Neuronal stem cell (in vitro differentiated cells): ENCODE results near the gene CCL11.

ENCODE experiments used
- DNase-seq: peaks from one replicate; pipeline ENCODE4 v3.0.0-alpha.2; 2013; ENCODE audit warnings: low spot score
- H2AFZ ChIP-seq: one replicate; pipeline ENCODE4 v1.6.1; 2013; ENCODE audit warnings: mild to moderate bottlenecking, low read length, inconsistent platforms
- H2AK5ac ChIP-seq: 2 replicates; pipeline ENCODE4 v1.6.1; 2013; ENCODE audit warnings: low read depth, mild to moderate bottlenecking, inconsistent platforms, low read length, moderate library complexity, mixed read lengths
- H2BK120ac ChIP-seq: 2 replicates; pipeline ENCODE4 v1.6.1; 2013; ENCODE audit warnings: low read depth, mild to moderate bottlenecking, inconsistent platforms, low read length, moderate library complexity, mixed read lengths
- H2BK12ac ChIP-seq: one replicate; pipeline ENCODE4 v1.6.1; 2013; ENCODE audit warnings: low read length, inconsistent platforms
- H2BK15ac ChIP-seq: 2 replicates; pipeline ENCODE4 v1.6.1; 2013; ENCODE audit warnings: mild to moderate bottlenecking, low read length, inconsistent platforms, mixed read lengths
- H2BK5ac ChIP-seq: one replicate; pipeline ENCODE4 v1.6.1; 2013; ENCODE audit warnings: inconsistent platforms, mild to moderate bottlenecking, low read length, moderate library complexity
- H3K14ac ChIP-seq: one replicate; pipeline ENCODE4 v1.6.1; 2013; ENCODE audit warnings: low read length, inconsistent platforms
- H3K18ac ChIP-seq: 2 replicates; pipeline ENCODE4 v1.6.1; 2013; ENCODE audit warnings: low read length, inconsistent platforms
- H3K23ac ChIP-seq: 2 replicates; pipeline ENCODE4 v1.6.1; 2013; ENCODE audit warnings: low read depth, mild to moderate bottlenecking, mixed read lengths, low read length, inconsistent platforms; ENCODE audit not compliant: poor library complexity
- H3K27ac ChIP-seq: replicated peaks from 3 replicates; pipeline ENCODE4 v1.5.1; 2013; ENCODE audit warnings: low read length, inconsistent platforms
- H3K27me3 ChIP-seq, 3 experiments: 2 replicates each; pipeline ENCODE4 v1.6.1; 2013; ENCODE audit warnings: low read length in 3 of 3, mild to moderate bottlenecking in 2 of 3, inconsistent platforms in 1 of 3, low read depth in 1 of 3, mixed read lengths in 1 of 3, moderate library complexity in 1 of 3; ENCODE audit not compliant: control insufficient read depth in 3 of 3, insufficient read depth in 3 of 3
- H3K36me3 ChIP-seq, 2 donors: replicated peaks in 1 of 2; 2 replicates each; pipeline ENCODE4 v1.6.1; 2013; ENCODE audit warnings: low read length in 2 of 2; ENCODE audit not compliant: control insufficient read depth in 2 of 2, insufficient read depth in 2 of 2
- H3K4ac ChIP-seq: 2 replicates; pipeline ENCODE4 v1.6.1; 2013; ENCODE audit warnings: inconsistent platforms, mild to moderate bottlenecking, low read length, moderate library complexity
- H3K4me1 ChIP-seq, 2 donors: 1 replicate in 1 of 2; 2 replicates in 1 of 2; pipeline ENCODE4 v1.6.1; 2013; ENCODE audit warnings: low read length in 2 of 2, low read depth in 1 of 2; ENCODE audit not compliant: control insufficient read depth in 2 of 2, insufficient read depth in 1 of 2
- H3K4me2 ChIP-seq: one replicate; pipeline ENCODE4 v1.6.1; 2013; ENCODE audit warnings: mild to moderate bottlenecking, low read length, inconsistent platforms; ENCODE audit not compliant: insufficient read depth, poor library complexity, severe bottlenecking
- H3K4me3 ChIP-seq, 2 donors: 2 replicates each; pipeline ENCODE4 v1.5.1; 2013; ENCODE audit warnings: low read length in 2 of 2, mild to moderate bottlenecking in 2 of 2, inconsistent platforms in 1 of 2, moderate library complexity in 1 of 2
- H3K79me1 ChIP-seq: one replicate; pipeline ENCODE4 v1.6.1; 2013; ENCODE audit warnings: low read depth, mild to moderate bottlenecking, inconsistent platforms, low read length, moderate library complexity
- H3K9ac ChIP-seq: one replicate; pipeline ENCODE4 v1.6.1; 2013; ENCODE audit warnings: mild to moderate bottlenecking, low read depth, low read length, inconsistent platforms; ENCODE audit not compliant: poor library complexity
- H3K9me3 ChIP-seq, 2 donors: replicated peaks in 1 of 2; 2 replicates each; pipeline versions ENCODE3 to v1.6.1; 2013; ENCODE audit warnings: low read length in 2 of 2, mild to moderate bottlenecking in 2 of 2, inconsistent platforms in 1 of 2, low read depth in 1 of 2, mixed read lengths in 1 of 2, moderate library complexity in 1 of 2; ENCODE audit not compliant: control insufficient read depth in 2 of 2, insufficient read depth in 1 of 2
- H4K8ac ChIP-seq: one replicate; pipeline ENCODE4 v1.6.1; 2013; ENCODE audit warnings: low read depth, mild to moderate bottlenecking, inconsistent platforms, low read length, moderate library complexity
- H4K91ac ChIP-seq: one replicate; pipeline ENCODE4 v1.6.1; 2013; ENCODE audit warnings: low read length, low read depth, mild to moderate bottlenecking, inconsistent platforms; ENCODE audit not compliant: poor library complexity
- WGBS, 2 donors: extraction: QIAGEN DNeasy Blood & Tissue Kit; methylation state at CpG; one replicate each; pipeline ENCODE4 v1.1.7; 2013; ENCODE audit warnings: missing lambda C conversion rate in 2 of 2, mixed read lengths in 1 of 2; ENCODE audit not compliant: insufficient read length in 2 of 2, insufficient replicate concordance in 1 of 2; ENCODE audit errors: extremely low coverage in 2 of 2; 5-methylcytosine and 5-hydroxymethylcytosine counted together

Gene CCL11

DNA sequence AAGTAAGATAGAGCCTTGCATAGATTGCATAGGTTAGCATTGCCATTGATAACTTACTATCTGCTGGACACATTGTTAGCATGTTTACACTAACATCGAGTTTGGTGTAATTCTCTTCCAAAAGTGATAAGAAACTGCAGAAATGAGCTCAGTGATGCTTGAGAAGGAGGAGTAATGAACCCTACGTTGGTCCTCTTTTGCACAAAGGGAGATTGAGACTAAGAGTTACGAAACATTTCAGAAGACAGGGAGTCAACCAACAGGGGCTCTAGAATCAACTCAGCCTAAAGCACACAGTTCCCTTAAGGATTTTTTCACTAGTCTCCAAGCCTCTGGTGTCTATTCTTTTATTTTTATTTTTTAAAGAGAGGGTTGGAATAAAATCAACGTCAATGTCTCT, 8.7 kb upstream of the CCL11 start:
- WGBS, 2 donors: no CpG with 5 or more reads among the region's 4 CpGs
- Histone ChIP-seq H4K8ac (no peak overlapping the region), H2BK15ac (no peak overlapping the region), H3K14ac (no peak overlapping the region), H2BK5ac (no peak overlapping the region), H2AFZ (no peak overlapping the region), H3K18ac (no peak overlapping the region), H2AK5ac (no peak overlapping the region), H2BK12ac (no peak overlapping the region), H4K91ac (no peak overlapping the region), H3K4me1 (peaks cover 0 to 2% of the 10 kb centered on the region in 2 donors), H3K9me3 (no peaks in the 10 kb centered on the region), H3K9ac (no peak overlapping the region), H3K36me3 (no peaks in the 10 kb centered on the region), H3K27ac (no peak overlapping the region), H3K4ac (no peak overlapping the region), H3K4me2 (no peak overlapping the region), H3K4me3 (no peak overlapping the region), H2BK120ac (no peak overlapping the region), H3K23ac (no peak overlapping the region), H3K27me3 (no peaks in the 10 kb centered on the region), H3K79me1 (no peaks in the 10 kb centered on the region)
- no peak for DNase-seq

DNA sequence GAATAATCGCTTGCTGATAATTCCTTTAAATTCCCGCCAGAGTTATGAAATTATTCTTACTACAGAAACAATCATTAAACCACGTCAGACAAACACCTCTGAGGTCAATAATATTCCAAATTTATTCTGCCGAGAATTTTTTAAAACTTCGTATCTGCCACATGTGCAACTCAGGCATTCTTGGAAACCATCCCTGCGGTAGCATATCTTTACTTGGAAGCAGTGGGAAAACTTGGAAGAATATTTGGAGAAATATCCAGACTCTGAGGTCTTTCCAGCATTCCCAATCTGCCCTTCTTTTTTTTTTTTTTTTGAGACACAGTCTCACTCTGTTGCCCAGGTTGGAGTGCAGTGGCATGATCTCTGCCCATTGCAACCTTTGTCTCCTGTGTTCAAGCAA, 2.0 kb upstream of the CCL11 start:
- no peak overlapping the region for H3K9ac ChIP-seq
- no peak overlapping the region for H2BK12ac ChIP-seq
- no peak overlapping the region for H2AK5ac ChIP-seq
- H4K91ac ChIP-seq: no peak overlapping the region
- H3K4me3 ChIP-seq: no peak overlapping the region
- no peak overlapping the region for H3K4me2 ChIP-seq
- H3K4ac ChIP-seq: no peak overlapping the region
- H3K23ac ChIP-seq: no peak overlapping the region
- H3K18ac ChIP-seq: no peak overlapping the region
- WGBS, 2 donors: no CpG with 5 or more reads among the region's 6 CpGs
- H2BK15ac ChIP-seq: no peak overlapping the region
- no peak overlapping the region for H3K27ac ChIP-seq
- no peaks in the 10 kb centered on the region for H3K27me3 ChIP-seq
- H3K14ac ChIP-seq: no peak overlapping the region
- H3K79me1 ChIP-seq: no peaks in the 10 kb centered on the region
- no peak overlapping the region for H2AFZ ChIP-seq
- H4K8ac ChIP-seq: no peak overlapping the region
- H2BK5ac ChIP-seq: no peak overlapping the region
- no peaks in the 10 kb centered on the region for H3K4me1 ChIP-seq
- H3K9me3 ChIP-seq: no peaks in the 10 kb centered on the region
- H3K36me3 ChIP-seq: no peaks in the 10 kb centered on the region
- no peak for DNase-seq
- H2BK120ac ChIP-seq: no peak overlapping the region

DNA sequence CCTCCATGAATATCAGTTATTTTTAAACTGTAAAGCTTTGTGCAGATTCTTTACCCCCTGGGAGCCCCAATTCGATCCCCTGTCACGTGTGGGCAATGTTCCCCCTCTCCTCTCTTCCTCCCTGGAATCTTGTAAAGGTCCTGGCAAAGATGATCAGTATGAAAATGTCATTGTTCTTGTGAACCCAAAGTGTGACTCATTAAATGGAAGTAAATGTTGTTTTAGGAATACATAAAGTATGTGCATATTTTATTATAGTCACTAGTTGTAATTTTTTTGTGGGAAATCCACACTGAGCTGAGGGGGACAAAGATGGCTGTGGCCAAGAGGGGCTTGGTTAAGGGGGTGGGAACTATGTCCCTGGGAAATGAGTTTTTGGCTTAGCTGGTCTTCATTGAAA, 2.3 kb downstream of the CCL11 start:
- no peaks in the 10 kb centered on the region for H3K36me3 ChIP-seq
- H2BK12ac ChIP-seq: no peak overlapping the region
- no peak overlapping the region for H3K4me3 ChIP-seq
- H2BK5ac ChIP-seq: no peak overlapping the region
- H3K18ac ChIP-seq: no peak overlapping the region
- H3K9ac ChIP-seq: no peak overlapping the region
- no peak overlapping the region for H4K91ac ChIP-seq
- no peak overlapping the region for H3K27ac ChIP-seq
- no peaks in the 10 kb centered on the region for H3K4me1 ChIP-seq
- H3K27me3 ChIP-seq: no peaks in the 10 kb centered on the region
- no peaks in the 10 kb centered on the region for H3K9me3 ChIP-seq
- no peak overlapping the region for H4K8ac ChIP-seq
- no peak overlapping the region for H2AK5ac ChIP-seq
- no peaks in the 10 kb centered on the region for H3K79me1 ChIP-seq
- no peak overlapping the region for H3K4me2 ChIP-seq
- H3K14ac ChIP-seq: no peak overlapping the region
- no CpG with 5 or more reads among the region's 2 CpGs for WGBS, 2 donors
- H2AFZ ChIP-seq: no peak overlapping the region
- DNase-seq: no peak
- no peak overlapping the region for H2BK15ac ChIP-seq
- no peak overlapping the region for H3K4ac ChIP-seq
- no peak overlapping the region for H3K23ac ChIP-seq
- no peak overlapping the region for H2BK120ac ChIP-seq

DNA sequence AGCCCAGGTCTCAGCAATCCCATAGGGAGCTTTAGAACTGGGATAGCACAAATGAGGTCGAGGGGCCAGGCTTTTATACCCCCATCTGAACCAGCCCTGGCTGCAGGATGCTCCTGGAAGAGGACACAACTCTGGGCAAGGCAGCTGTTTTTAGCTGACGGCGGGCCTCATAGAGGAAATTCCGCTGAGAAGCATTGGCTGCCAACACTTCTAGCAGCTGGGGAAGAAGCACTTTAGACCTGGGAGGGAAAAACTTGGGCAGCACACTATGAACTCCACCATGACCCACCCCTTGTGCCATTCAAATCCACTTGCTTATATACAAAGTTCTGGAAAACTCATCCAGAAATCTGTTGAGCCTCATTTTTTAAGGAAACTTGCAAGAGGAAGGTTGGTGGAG, 5.0 kb downstream of the CCL11 start:
- Histone ChIP-seq H4K8ac (no peak overlapping the region), H4K91ac (no peak overlapping the region), H3K4ac (no peak overlapping the region), H3K9ac (no peak overlapping the region), H2AFZ (no peak overlapping the region), H2AK5ac (no peak overlapping the region), H3K14ac (peak overlapping the region; percentile 21), H3K23ac (no peak overlapping the region), H3K9me3 (no peaks in the 10 kb centered on the region), H2BK15ac (no peak overlapping the region), H3K27me3 (no peaks in the 10 kb centered on the region), H2BK12ac (no peak overlapping the region), H3K4me1 (no peaks in the 10 kb centered on the region), H3K79me1 (no peaks in the 10 kb centered on the region), H3K4me2 (no peak overlapping the region), H3K36me3 (no peaks in the 10 kb centered on the region), H3K4me3 (no peak overlapping the region), H3K27ac (no peak overlapping the region), H3K18ac (no peak overlapping the region), H2BK5ac (no peak overlapping the region), H2BK120ac (no peak overlapping the region)
- no CpG with 5 or more reads among the region's 4 CpGs for whole genome bisulfite sequencing, 2 donors
- no peak for DNase-seq
